Measurements from ENCODE around the gene DLG2. TPM values are rescaled to one million over a fixed set of nuclear protein-coding genes. Genes with fewer than 3 reads are reported as not detected.

The DLG2 gene
- total and polyA plus RNA-seq, 2 of the 8 experiments (the other 6 are each of a cell fraction or from before 2014, with no cell fraction given): 1.7 to 14.3 TPM

DNA sequence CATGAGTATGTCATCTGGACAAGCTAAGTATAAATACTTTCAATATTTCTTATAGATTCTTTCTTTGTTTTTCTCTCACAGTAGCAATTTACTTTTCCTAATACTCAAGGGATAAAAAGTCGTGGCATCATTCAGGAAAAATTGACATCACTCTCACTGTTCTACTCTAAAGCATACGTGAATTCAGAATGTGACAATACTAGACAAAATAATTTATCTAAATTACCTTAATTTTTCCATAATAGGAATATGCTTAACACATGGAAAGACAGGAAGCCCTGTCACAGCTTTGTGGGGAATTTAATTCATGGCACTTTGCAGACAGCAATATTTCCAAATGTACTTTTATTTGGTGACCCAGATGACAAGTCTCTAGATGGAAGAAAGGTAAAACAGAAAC lies 394.6 kb downstream of the DLG2 start:
- no peak overlapping the region for H2BK12ac ChIP-seq (ENCODE audit: low read depth, low read length)

More for the DNA sequence above, 394.6 kb downstream of the DLG2 start:
- Histone ChIP-seq H2AK5ac (ENCODE audit: low read depth, low read length) (no peak overlapping the region), H2BK15ac (ENCODE audit: low read length) (no peak overlapping the region), H4K91ac (replicated peaks; ENCODE audit: insufficient read length, low read length) (no peak overlapping the region), H3K18ac (ENCODE audit: extremely low read depth, low read length) (no peak overlapping the region), H2BK120ac (replicated peaks; ENCODE audit: low read depth, low read length) (no peak overlapping the region), H3K23me2 (ENCODE audit: low read depth, low read length) (no peaks in the 10 kb centered on the region; the same call in 1 of the 2 replicates), H3K4me1 (replicated peaks in 1 of 4; ENCODE audit: control insufficient read depth in 3 of 4, insufficient read depth in 4 of 4, low read length in 3 of 4) (no peaks in the 10 kb centered on the region), H3K4me2 (ENCODE audit: insufficient read depth in 1 of 2, low read depth in 2 of 2, low read length in 2 of 2) (no peak overlapping the region), H3K14ac (ENCODE audit: insufficient read length) (no peak overlapping the region), H3K27ac (ENCODE audit: low read depth, low read length) (no peak overlapping the region), H2AFZ (ENCODE audit: low read length) (no peak overlapping the region), H3K27me3 (replicated peaks in 1 of 4; ENCODE audit: control insufficient read depth in 3 of 4, extremely low read depth in 1 of 4, insufficient read depth in 3 of 4, low read length in 3 of 4) (no peaks in the 10 kb centered on the region), H3K79me2 (ENCODE audit: control insufficient read depth in 1 of 2, insufficient read depth in 2 of 2, low read length in 2 of 2) (no peaks in the 10 kb centered on the region), H2BK5ac (ENCODE audit: low read depth, low read length) (no peak overlapping the region), H3K9me3 (ENCODE audit: insufficient read depth in 2 of 2, low read depth in 1 of 2, low read length in 1 of 2) (peaks cover 0 to 4% of the 10 kb centered on the region in 2 experiments; a peak in 1 of 4 replicates), H3K4ac (replicated peaks; ENCODE audit: insufficient read length, low read depth, low read length) (no peak overlapping the region), H4K5ac (ENCODE audit: insufficient read length, low read depth, low read length) (no peak overlapping the region), H3K56ac (replicated peaks; ENCODE audit: insufficient read length, low read depth, low read length) (no peak overlapping the region), H3K9ac (replicated peaks in 1 of 4; ENCODE audit: extremely low read depth in 1 of 4, low read depth in 3 of 4, low read length in 3 of 4) (no peak overlapping the region), H3K23ac (ENCODE audit: insufficient read length) (no peak overlapping the region), H3K36me3 (ENCODE audit: control insufficient read depth in 2 of 4, insufficient read depth in 4 of 4, low read length in 3 of 4) (no peaks in the 10 kb centered on the region), H4K8ac (ENCODE audit: extremely low read depth, insufficient read depth, low read length) (no peak overlapping the region), H4K20me1 (replicated peaks in 1 of 2; ENCODE audit: control insufficient read depth in 1 of 2, insufficient read depth in 2 of 2, low read length in 2 of 2) (no peaks in the 10 kb centered on the region), H2BK20ac (ENCODE audit: low read length) (no peak overlapping the region), H3K79me1 (ENCODE audit: low read depth, low read length) (no peaks in the 10 kb centered on the region), H3K4me3 (ENCODE audit: extremely low read depth in 1 of 4, insufficient read depth in 2 of 4, low read depth in 3 of 4, low read length in 4 of 4) (no peak overlapping the region)
- ChIA-PET POLR2A (ENCODE audit: partially characterized antibody) (no interaction called here), CTCF (ENCODE audit: partially characterized antibody) (no interaction called here)
- TF ChIP-seq BCL11A (IDR thresholded peaks at IDR 0.05; ENCODE audit: low read depth in 2 of 2, low read length in 2 of 2): no peak
- no peak for FAIRE-seq
- 87% methylated on average over 2 of the region's 2 CpGs; no CpG with 5 or more reads in 1 of the 2 experiments for WGBS, 2 experiments (ENCODE audit: extremely low coverage in 1 of 2, insufficient coverage in 1 of 2, insufficient read length in 1 of 2, insufficient replicate concordance in 2 of 2, low coverage in 1 of 2, low lambda C conversion rate in 2 of 2, missing lambda C conversion rate in 1 of 2)
- DNase-seq (ENCODE audit: low read depth in 1 of 2, low spot score in 2 of 2): no peak
